WTC11 (cell line): ENCODE measurements around the gene CAT.

ENCODE experiments used
- CBFB ChIP-seq: sonication (generic); formaldehyde crosslinking; IDR thresholded peaks from 2 replicates; pipeline ENCODE4 v1.8.1; 2022; ENCODE audit warnings: mild to moderate bottlenecking, low read depth, missing genetic modification reagents
- ESRRA ChIP-seq: sonication (generic); formaldehyde crosslinking; IDR thresholded peaks from 2 replicates; pipeline ENCODE4 v1.8.1; 2022; ENCODE audit warnings: mild to moderate bottlenecking, missing genetic modification reagents, borderline replicate concordance
- FOXP1 ChIP-seq: sonication (generic); formaldehyde crosslinking; IDR thresholded peaks from 2 replicates; pipeline ENCODE4 v1.8.0; 2022; ENCODE audit warnings: missing genetic modification reagents, mild to moderate bottlenecking, moderate library complexity, borderline replicate concordance
- IRF2 ChIP-seq: sonication (generic); formaldehyde crosslinking; IDR thresholded peaks from 2 replicates; pipeline ENCODE4 v1.8.0; 2022; ENCODE audit warnings: low read depth, missing genetic modification reagents, borderline replicate concordance
- OVOL2 ChIP-seq: fragments of 250-450 bp; sonication (Bioruptor Pico); IDR thresholded peaks from 2 replicates; pipeline ENCODE4 v1.9.0; 2021; ENCODE audit warnings: mild to moderate bottlenecking, borderline replicate concordance
- SMAD4 ChIP-seq: sonication (generic); formaldehyde crosslinking; IDR thresholded peaks from 2 replicates; pipeline ENCODE4 v1.8.0; 2022; ENCODE audit warnings: mild to moderate bottlenecking, missing genetic modification reagents
- SOX15 ChIP-seq: fragments of 250-450 bp; sonication (Bioruptor Pico); IDR thresholded peaks from 2 replicates; pipeline ENCODE4 v1.9.0; 2021; ENCODE audit warnings: mild to moderate bottlenecking
- SP1 ChIP-seq: sonication (generic); formaldehyde crosslinking; conservative IDR thresholded peaks from 2 replicates; pipeline ENCODE4 v1.8.1; 2022; ENCODE audit warnings: missing genetic modification reagents
- TP53 ChIP-seq: sonication (generic); formaldehyde crosslinking; IDR thresholded peaks from 2 replicates; pipeline ENCODE4 v1.8.1; 2023; ENCODE audit warnings: mild to moderate bottlenecking, missing genetic modification reagents
- TF ChIP-seq, protein P1 (sequence below): fragments of 200-600 bp; IDR thresholded peaks from 2 replicates; pipeline ENCODE4 v1.8.0; 2022; ENCODE audit warnings: antibody characterized with exemption
- TF ChIP-seq, protein P2 (sequence below): sonication (generic); formaldehyde crosslinking; IDR thresholded peaks from 2 replicates; pipeline ENCODE4 v1.8.1; 2023; ENCODE audit warnings: mild to moderate bottlenecking, missing genetic modification reagents, moderate library complexity
- TF ChIP-seq, protein P3 (sequence below): sonication (generic); formaldehyde crosslinking; IDR thresholded peaks from 2 replicates; pipeline ENCODE4 v1.8.1; 2023; ENCODE audit warnings: mild to moderate bottlenecking, missing genetic modification reagents, moderate library complexity
- TF ChIP-seq, protein P4 (sequence below): sonication (generic); formaldehyde crosslinking; IDR thresholded peaks from 2 replicates; pipeline ENCODE4 v1.8.1; 2022; ENCODE audit warnings: missing genetic modification reagents, borderline replicate concordance

DNA sequence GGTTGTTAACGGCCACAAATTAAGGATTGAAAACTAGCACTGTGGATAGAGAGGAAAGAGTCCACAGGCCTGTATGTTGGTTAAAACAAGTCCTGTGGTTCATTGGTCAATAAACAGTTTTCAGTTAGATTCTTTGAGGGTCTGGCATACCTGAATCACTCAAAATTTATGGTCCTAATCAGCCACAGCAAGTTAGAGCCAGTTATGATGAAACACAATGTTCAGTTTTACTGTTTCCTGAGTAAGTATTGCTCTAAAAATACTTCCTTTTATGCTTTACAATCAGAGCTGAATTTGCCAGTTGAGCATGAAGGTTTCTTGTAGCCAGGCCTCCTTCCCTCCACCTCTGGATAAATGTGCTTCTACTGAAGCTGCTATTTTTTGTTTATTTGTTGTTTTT lies 12.9 kb upstream of the CAT start:
- no peak for TF ChIP-seq TP53 (CRISPR knock-in tag)
- TF ChIP-seq SP1 (CRISPR knock-in tag): no peak
- TF ChIP-seq, protein P1, sequence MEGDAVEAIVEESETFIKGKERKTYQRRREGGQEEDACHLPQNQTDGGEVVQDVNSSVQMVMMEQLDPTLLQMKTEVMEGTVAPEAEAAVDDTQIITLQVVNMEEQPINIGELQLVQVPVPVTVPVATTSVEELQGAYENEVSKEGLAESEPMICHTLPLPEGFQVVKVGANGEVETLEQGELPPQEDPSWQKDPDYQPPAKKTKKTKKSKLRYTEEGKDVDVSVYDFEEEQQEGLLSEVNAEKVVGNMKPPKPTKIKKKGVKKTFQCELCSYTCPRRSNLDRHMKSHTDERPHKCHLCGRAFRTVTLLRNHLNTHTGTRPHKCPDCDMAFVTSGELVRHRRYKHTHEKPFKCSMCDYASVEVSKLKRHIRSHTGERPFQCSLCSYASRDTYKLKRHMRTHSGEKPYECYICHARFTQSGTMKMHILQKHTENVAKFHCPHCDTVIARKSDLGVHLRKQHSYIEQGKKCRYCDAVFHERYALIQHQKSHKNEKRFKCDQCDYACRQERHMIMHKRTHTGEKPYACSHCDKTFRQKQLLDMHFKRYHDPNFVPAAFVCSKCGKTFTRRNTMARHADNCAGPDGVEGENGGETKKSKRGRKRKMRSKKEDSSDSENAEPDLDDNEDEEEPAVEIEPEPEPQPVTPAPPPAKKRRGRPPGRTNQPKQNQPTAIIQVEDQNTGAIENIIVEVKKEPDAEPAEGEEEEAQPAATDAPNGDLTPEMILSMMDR: no peak
- TF ChIP-seq OVOL2 (CRISPR knock-in tag): no peak
- TF ChIP-seq, protein P2, sequence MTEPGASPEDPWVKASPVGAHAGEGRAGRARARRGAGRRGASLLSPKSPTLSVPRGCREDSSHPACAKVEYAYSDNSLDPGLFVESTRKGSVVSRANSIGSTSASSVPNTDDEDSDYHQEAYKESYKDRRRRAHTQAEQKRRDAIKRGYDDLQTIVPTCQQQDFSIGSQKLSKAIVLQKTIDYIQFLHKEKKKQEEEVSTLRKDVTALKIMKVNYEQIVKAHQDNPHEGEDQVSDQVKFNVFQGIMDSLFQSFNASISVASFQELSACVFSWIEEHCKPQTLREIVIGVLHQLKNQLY (CRISPR knock-in tag): no peak
- no peak for TF ChIP-seq SOX15 (CRISPR knock-in tag)
- no peak for TF ChIP-seq ESRRA (CRISPR knock-in tag)
- TF ChIP-seq IRF2: no peak
- TF ChIP-seq, protein P3, sequence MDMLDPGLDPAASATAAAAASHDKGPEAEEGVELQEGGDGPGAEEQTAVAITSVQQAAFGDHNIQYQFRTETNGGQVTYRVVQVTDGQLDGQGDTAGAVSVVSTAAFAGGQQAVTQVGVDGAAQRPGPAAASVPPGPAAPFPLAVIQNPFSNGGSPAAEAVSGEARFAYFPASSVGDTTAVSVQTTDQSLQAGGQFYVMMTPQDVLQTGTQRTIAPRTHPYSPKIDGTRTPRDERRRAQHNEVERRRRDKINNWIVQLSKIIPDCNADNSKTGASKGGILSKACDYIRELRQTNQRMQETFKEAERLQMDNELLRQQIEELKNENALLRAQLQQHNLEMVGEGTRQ (CRISPR knock-in tag): no peak
- no peak for TF ChIP-seq FOXP1
- no peak for TF ChIP-seq SMAD4 (CRISPR knock-in tag)
- TF ChIP-seq, protein P4, sequence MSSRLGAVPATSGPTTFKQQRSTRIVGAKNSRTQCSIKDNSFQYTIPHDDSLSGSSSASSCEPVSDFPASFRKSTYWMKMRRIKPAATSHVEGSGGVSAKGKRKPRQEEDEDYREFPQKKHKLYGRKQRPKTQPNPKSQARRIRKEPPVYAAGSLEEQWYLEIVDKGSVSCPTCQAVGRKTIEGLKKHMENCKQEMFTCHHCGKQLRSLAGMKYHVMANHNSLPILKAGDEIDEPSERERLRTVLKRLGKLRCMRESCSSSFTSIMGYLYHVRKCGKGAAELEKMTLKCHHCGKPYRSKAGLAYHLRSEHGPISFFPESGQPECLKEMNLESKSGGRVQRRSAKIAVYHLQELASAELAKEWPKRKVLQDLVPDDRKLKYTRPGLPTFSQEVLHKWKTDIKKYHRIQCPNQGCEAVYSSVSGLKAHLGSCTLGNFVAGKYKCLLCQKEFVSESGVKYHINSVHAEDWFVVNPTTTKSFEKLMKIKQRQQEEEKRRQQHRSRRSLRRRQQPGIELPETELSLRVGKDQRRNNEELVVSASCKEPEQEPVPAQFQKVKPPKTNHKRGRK (CRISPR knock-in tag): no peak
- no peak for TF ChIP-seq CBFB (CRISPR knock-in tag)
